GM12875 (cell line): ENCODE measurements around the gene DSCAML1.

Experiments used
- H3K4me3 ChIP-seq: one replicate; pipeline ENCODE4 v1.5.1; 2011; ENCODE audit warnings: low read depth, low read length, control low read depth
- TF ChIP-seq, protein P1 (sequence below): IDR thresholded peaks from 2 replicates; pipeline ENCODE4 v1.5.1; 2011; ENCODE audit warnings: low read depth, mild to moderate bottlenecking, control low read depth, inconsistent platforms, low read length, moderate library complexity, borderline replicate concordance; ENCODE audit not compliant: insufficient read depth

The DSCAML1 gene

DNA sequence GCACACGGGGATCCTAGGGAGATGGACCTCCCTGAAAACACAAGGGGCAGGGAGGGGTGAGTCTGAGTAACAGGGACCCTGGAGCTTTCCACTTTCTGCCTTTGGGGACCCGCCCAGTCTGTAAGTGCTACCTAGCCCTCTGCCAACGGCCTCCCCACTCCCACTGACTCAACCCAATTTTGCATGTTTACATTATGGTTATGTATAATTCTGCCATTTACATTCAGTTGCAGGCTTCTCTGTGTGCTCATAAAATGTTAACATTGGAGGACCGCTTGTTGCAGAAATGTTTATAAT is 105.8 kb downstream of the DSCAML1 start:
- TF ChIP-seq, protein P1, sequence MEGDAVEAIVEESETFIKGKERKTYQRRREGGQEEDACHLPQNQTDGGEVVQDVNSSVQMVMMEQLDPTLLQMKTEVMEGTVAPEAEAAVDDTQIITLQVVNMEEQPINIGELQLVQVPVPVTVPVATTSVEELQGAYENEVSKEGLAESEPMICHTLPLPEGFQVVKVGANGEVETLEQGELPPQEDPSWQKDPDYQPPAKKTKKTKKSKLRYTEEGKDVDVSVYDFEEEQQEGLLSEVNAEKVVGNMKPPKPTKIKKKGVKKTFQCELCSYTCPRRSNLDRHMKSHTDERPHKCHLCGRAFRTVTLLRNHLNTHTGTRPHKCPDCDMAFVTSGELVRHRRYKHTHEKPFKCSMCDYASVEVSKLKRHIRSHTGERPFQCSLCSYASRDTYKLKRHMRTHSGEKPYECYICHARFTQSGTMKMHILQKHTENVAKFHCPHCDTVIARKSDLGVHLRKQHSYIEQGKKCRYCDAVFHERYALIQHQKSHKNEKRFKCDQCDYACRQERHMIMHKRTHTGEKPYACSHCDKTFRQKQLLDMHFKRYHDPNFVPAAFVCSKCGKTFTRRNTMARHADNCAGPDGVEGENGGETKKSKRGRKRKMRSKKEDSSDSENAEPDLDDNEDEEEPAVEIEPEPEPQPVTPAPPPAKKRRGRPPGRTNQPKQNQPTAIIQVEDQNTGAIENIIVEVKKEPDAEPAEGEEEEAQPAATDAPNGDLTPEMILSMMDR: no peak
- H3K4me3 ChIP-seq: no peak overlapping the region

DNA sequence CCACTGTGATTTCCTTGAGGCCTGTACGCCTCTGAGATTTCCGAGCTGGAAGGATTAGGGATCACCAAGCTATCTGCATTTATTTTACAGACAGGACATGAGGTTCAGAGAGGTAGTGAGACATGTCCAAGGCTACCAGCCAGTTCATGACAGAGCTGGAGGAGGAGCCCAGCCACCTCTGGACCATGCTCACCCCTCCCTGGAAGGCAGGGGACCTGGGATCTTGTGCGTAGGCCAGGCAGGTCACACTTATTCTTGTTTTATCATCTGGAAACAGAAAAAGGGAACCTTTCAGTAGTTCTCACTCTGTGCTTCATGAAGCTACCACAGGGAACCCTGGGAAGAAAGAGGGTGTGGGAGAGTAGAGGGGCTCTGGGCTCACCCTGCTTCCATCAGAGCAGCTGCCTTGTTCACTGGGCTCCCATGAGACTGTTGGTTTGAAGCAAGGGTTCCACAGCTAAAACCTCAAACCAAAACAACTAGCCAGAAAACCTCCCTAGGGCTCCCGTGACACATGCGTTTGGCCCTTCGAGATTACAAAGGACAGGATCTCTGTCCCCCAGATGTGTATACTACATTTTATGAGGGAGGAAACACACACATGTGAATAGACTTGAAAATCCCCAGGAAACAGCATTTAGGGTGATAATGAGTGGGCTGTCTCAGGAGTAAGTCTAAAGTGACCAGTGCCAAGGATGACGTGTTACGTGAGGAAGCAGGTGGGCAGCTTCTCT is 106.4 kb downstream of the DSCAML1 start:
- TF ChIP-seq, protein P1: no peak
- H3K4me3 ChIP-seq: no peak overlapping the region

DNA sequence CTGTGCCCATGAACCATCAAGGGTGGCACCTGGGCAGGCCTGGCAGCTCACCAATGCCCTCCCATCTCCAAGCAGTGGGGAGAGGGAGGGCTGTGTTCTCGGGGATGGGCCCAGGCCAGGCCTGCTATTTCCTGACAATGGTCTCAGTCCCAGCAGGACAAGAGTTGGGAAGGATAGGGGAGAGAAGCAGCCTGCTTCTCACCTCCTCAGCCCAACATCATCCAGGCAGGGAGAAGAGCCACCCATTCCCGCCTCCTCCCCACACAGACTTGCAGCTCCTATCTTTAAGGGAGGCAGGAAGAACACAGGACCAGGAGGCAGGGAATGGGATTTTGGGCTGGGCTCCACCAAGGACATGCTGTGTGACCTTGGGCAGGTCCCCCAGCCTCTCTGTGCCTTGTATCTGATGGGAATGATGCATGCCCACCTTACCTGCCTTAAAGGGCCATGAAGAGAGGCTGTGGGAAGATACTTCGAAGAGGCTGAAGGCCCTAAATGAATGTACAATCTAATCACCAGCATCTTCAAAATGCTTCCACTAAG is 108.7 kb downstream of the DSCAML1 start:
- TF ChIP-seq, protein P1: no peak
- H3K4me3 ChIP-seq: no peak overlapping the region

DNA sequence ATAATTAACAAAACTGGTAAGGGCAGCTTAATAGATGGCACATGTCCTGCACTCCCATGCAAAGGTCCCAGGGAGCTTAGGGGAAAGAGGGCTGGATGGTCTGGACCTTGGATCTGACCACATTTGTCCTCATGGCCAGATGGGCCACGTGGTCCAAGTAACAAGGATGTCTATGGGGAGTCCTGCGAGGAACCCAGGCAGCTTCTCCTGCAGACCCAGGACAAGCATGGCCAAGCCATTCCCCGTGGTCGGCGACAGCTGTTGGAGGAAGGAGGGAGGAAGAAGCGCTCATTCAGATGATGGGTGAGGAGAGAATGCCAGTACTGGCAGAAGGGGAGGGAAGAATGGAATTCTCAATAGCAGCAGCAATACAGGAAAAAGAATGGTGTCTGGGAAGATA is 109.2 kb downstream of the DSCAML1 start:
- TF ChIP-seq, protein P1: no peak
- H3K4me3 ChIP-seq: no peak overlapping the region

DNA sequence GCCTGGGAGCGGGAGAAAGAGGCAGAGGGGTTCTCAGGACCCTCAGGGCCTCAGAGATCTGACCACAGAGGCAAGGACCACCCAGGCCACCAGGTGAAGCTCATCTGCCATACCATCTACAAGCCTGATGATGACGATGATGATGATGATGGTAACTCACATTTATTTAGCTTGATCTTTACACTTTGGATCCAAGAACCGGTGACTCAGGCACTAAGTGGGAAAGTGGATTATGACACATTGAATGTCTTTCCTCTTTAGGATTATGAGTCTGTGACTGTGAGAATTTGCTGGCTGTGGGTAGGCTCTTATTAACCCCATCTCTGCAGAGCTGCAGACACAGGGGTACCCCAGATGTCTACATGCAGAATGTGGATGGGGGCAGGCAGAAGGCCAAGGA is 110.3 kb downstream of the DSCAML1 start:
- TF ChIP-seq, protein P1: no peak
- no peak overlapping the region for H3K4me3 ChIP-seq

DNA sequence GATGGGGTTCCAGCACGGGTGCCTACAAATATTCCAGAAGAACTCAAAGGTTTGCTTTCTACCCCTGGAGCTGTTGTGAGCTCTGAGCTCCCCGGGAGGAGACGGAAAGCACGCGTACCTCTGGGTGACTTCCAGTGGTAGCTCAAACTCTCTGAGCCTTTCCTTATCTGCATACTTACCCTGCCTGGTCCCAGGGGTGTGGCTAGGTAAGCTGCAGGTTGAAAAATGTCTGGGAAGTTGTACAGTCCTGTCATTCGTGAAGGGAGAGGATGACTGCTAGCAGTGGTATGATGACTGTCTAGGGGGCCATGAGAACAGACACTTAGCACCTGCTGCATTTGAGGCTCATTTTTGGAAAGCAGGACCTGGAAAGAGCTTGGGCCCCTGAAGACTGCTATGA is 111.5 kb downstream of the DSCAML1 start:
- no peak overlapping the region for H3K4me3 ChIP-seq
- TF ChIP-seq, protein P1: no peak

DNA sequence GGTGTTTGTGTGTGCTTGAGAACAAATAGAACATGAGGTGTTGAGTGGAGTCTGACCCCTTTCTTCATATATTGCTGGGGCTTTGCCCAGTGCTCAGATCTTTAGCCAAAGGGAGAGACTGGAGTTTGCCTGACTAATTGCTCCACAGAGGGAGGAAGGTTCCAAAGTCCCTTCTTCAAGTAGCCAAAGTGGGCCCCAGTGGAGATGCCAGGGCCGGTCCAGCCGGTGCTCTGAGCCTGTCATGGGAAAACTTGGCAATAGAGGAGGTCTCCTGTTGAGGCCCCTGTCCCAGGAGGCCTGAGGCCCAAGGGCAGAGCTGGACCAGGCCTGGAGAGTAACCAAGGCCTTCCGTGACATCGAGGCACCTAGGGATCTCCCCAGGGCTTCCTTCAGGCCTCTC is 112.3 kb downstream of the DSCAML1 start:
- TF ChIP-seq, protein P1: no peak
- no peak overlapping the region for H3K4me3 ChIP-seq
